Stimulated activated CD8-positive, alpha-beta memory T cell treated with anti-CD3 and anti-CD28 coated beads, Interleukin-4, amount 100 ng/mL, for 24 hours (primary cell): ENCODE measurements around the gene LRRC25.

Experiments used
- DNase-seq: peaks from one replicate; pipeline ENCODE4 v3.0.0-alpha.2; 2020; ENCODE audit warnings: low read depth

The LRRC25 gene

GRCh38 chr19:18397242-18398202, at the start of gene LRRC25:
TSS of gene LRRC25 (minus strand) at chr19:18397622. CDS start at chr19:18396963, 659 bp downstream.
- DNase-seq = no peak

- no peak for DNase-seq
Measured at GRCh38 chr19:18446811-18447359, 49.5 kb upstream of the LRRC25 start.

GRCh38 chr19:18446145-18446810, 48.9 kb upstream of the LRRC25 start:
- DNase-seq = no peak

GRCh38 chr19:18445262-18445948, 48.0 kb upstream of the LRRC25 start:
- DNase-seq = no peak

GRCh38 chr19:18444513-18444912, 47.1 kb upstream of the LRRC25 start:
- no peak for DNase-seq

GRCh38 chr19:18443831-18444230, 46.4 kb upstream of the LRRC25 start:
- DNase-seq = no peak

- no peak for DNase-seq
Measured at GRCh38 chr19:18443406-18443805, 46.0 kb upstream of the LRRC25 start.

GRCh38 chr19:18442941-18443340, 45.5 kb upstream of the LRRC25 start:
- no peak for DNase-seq

- no peak for DNase-seq
Measured at GRCh38 chr19:18441804-18442788, 44.7 kb upstream of the LRRC25 start.

GRCh38 chr19:18440936-18441803, 43.7 kb upstream of the LRRC25 start:
- DNase-seq = no peak

GRCh38 chr19:18440415-18440877, 43.0 kb upstream of the LRRC25 start:
- DNase-seq = no peak

GRCh38 chr19:18439910-18440237, 42.5 kb upstream of the LRRC25 start:
- DNase-seq = no peak

GRCh38 chr19:18439025-18439909, 41.8 kb upstream of the LRRC25 start:
- no peak for DNase-seq

- DNase-seq = no peak
Measured at GRCh38 chr19:18438331-18439024, 41.1 kb upstream of the LRRC25 start.

- no peak for DNase-seq
Measured at GRCh38 chr19:18437491-18438330, 40.3 kb upstream of the LRRC25 start, which contains the start of gene ISYNA1. TSS of gene ISYNA1 (minus strand) at chr19:18438133. CDS start at chr19:18437979, 154 bp downstream.

GRCh38 chr19:18436671-18437490, 39.5 kb upstream of the LRRC25 start:
- DNase-seq = peak; percentile 76
